ENCODE data around the gene TTC6.
"Not testable (repeated sequence)": the region's sequence is repeated elsewhere in the genome, so short reads cannot be mapped to it uniquely, and the experiment has no call there.

TTC6 gene, protein sequence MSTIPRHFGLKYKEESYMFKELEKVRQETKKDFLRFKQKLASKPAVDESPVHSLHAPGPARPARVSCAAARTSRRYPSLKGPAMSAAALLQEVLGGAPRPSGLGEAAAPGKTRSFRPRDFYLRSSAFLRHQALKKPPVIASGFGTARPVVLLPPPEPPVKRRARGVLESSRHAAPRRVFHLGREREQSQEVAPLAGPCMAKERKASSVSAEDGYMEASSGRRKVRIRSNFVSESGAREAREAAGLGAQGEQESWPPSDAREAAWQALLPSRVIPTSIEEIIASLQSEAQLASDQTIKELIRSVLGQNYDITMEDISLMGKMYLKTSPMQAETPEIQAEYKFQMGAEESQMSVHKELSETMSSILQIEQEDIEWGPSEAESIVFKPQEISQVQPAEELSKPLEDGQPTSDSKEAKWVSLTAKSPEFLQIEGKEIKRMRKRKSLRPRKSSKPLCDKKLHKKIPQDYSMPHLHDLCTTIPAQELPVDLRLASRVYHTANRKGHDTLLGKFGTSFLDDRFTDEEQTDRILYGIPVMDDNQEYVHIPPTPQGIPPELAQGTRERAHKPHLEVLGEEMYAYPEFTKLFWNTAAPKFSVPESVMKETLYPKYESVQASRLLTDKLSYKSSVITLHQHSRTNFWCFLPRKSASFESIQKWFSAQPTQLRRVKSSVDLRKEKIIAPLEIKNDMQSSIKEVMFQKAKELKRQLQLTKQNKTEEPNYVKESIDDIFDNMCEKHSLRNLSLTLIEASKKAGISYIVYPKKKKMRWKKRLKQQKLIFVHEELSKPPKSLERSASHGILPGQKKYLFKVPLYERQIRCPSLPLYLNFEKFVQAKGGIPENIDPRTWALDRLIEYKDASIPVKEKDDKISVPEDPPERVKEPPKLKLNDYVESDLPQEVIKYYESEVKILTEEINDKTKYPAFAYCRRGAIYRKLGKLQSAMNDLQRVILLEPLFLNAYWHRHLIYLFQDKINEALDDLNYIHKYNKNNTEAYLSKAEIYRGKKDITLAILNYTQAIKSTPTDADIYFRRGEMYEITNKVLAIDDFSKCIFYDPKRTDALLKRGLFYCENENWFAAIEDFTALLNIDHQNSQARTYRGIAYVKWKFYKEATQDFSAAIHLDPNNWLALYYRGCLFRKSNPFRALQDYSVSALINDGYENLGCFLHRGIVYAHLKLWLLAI (N-terminal part only)

DNA sequence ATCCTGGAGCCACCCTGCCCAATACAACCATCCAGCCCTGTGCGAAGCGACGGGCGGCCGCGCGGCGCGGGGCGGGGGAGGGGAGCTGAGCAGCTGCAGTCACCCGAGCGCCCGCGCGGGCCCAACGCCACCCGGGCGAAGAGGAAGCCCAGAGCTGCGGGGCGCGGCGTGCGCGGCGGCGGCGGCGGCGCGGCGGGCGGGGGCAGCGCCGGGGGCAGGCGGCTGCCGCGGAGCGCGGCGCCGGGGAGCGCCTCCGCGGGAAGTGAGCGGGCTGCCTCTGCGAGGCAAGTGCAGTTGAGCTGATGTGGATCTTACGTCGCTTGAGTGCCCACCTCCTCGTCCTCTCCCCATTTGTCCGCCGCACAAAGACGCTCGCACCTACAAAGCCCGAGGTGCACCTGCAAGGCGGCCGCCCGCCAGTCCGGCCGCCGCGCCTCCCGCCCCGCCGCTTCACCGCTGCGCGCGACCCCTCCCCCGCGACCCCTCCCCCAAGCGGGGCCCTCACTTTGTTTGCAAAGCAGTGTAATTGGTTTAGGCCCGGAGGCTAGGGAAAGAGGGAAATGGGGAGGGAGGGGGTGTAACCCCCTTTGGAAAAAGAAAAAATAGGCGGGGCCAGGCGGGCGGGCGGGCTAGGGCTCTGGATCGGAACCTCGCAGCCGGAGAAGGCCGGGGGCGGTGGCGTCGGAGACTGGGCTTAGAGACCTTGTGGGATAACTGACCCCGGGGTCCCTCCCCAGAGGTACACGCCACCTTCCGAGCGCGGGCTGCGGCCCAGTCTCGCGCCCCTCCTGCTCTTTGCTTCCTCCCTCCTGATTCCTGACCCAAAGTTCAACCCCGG, at the start of gene TTC6, which contains the start of gene FOXA1:
TSS of gene TTC6 (plus strand) at position 659 of the 838 bp plus-strand sequence. CDS start 26,436 bp downstream, outside the sequence.
TSS of gene FOXA1 (minus strand) at position 279 of the 838 bp plus-strand sequence. CDS start at position 2, 277 bp downstream.
- H3K4me1 Mint-ChIP-seq (ENCODE audit: low read depth), result peaks cover 40% of the 10 kb centered on the region
- peaks cover 87% of the 10 kb centered on the region for H3K27me3 Mint-ChIP-seq
- DNase-seq, result no peak
- peak within 1 kb of the TSS; percentile 71 for H3K4me3 Mint-ChIP-seq
- H3K36me3 Mint-ChIP-seq (ENCODE audit: low read depth), result peaks cover 3% of the 10 kb centered on the region
- peaks cover 16% of the 10 kb centered on the region for H3K9me3 Mint-ChIP-seq
- peak within 1 kb of the TSS; percentile 86 for H3K27ac Mint-ChIP-seq

DNA sequence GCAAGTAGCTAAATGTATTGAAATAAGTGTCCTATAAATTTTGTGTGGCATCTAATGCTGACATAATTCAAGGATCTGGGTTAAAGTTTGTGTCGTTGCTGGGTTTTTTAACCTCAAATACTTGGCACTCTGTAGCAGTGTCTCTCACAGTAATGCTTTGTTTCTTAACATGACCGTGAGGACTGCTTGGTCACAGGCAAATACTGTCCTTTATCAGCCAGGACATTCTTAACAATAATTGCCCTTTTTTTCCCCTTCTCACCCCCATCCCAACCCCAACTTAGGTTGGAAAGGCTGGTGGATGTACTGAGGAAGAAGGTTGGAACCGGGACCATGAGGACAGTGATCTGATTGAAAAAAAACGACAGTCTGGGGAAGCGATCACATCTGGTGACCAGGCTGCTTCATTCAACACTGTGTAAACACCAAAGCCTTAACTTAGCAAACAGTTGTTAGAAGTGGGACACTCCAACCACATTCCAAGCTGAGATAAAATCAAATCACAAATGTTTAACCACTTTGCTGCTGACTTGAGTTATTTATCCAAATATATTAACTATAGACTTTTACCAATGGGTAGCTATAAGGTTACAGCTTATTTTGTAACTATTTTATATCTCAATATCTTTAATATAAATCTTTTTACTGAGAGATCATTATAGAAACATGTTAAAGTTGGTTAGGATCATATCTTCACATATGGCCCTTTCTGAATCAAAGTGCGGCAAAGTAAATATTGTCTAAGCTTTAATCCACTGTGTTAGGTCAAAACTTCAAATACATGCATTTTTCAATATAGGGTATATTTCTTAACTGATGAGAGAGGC, 48.6 kb upstream of the TTC6 start:
- Mint-ChIP-seq H3K27ac (no peak overlapping the region), H3K4me1 (ENCODE audit: low read depth) (no peaks in the 10 kb centered on the region), H3K4me3 (no peak overlapping the region), H3K27me3 (no peaks in the 10 kb centered on the region), H3K9me3 (no peaks in the 10 kb centered on the region), H3K36me3 (ENCODE audit: low read depth) (no peaks in the 10 kb centered on the region)
- DNase-seq, result no peak

- no peak overlapping the region for H3K4me3 Mint-ChIP-seq
- no peaks in the 10 kb centered on the region for H3K4me1 Mint-ChIP-seq (ENCODE audit: low read depth)
- no peak overlapping the region for H3K27ac Mint-ChIP-seq
- no peaks in the 10 kb centered on the region for H3K27me3 Mint-ChIP-seq
- DNase-seq, result no peak
- H3K36me3 Mint-ChIP-seq (ENCODE audit: low read depth), result no peaks in the 10 kb centered on the region
- peaks cover 8% of the 10 kb centered on the region for H3K9me3 Mint-ChIP-seq
Measured at GRCh38 chr14:37550511-37550910, 44.9 kb upstream of the TTC6 start.

DNA sequence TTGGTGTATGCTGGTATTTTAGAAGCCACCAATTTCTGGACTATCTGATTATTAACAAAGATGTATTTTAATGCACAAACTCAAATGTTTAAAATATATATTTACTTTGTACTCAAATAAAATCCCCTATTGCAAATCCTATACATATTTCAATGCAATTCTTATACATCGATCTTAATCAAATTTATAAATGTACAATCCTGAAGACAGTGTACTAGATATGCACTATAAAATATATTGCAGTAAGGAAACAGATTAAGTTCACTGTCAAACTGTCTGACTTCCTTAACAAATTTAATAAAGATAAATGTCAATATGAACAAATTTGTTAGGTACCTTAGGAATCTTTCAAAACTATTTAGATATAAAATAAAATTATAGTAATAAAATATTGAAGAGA, 44.3 kb upstream of the TTC6 start:
- DNase-seq, result no peak
- Mint-ChIP-seq H3K4me3 (no peak overlapping the region), H3K36me3 (ENCODE audit: low read depth) (no peaks in the 10 kb centered on the region), H3K9me3 (peaks cover 8% of the 10 kb centered on the region), H3K4me1 (ENCODE audit: low read depth) (no peaks in the 10 kb centered on the region), H3K27ac (no peak overlapping the region), H3K27me3 (no peaks in the 10 kb centered on the region)

GRCh38 chr14:37553935-37554550, 41.4 kb upstream of the TTC6 start:
- H3K27me3 Mint-ChIP-seq, result no peaks in the 10 kb centered on the region

DNA sequence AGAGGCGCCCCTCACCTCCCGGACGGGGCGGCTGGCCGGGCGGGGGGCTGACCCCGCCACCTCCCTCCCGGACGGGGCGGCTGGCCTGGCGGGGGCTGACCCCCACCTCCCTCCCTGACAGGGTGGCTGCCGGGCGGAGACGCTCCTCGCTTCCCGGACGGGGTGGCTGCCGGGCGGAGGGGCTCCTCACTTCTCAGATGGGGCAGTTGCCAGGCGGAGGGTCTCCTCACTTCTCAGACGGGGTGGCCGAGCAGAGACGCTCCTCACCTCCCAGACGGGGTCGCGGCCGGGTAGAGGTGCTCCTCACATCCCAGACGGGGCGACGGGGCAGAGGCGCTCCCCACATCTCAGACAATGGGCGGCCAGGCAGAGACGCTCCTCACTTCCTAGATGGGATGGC, 39.8 kb upstream of the TTC6 start:
- not testable (repeated sequence) for H3K27ac Mint-ChIP-seq; H3K4me1 Mint-ChIP-seq (ENCODE audit: low read depth); DNase-seq; H3K36me3 Mint-ChIP-seq (ENCODE audit: low read depth); H3K27me3 Mint-ChIP-seq; H3K4me3 Mint-ChIP-seq
- H3K9me3 Mint-ChIP-seq, result peaks cover 16% of the 10 kb centered on the region

More at GRCh38 chr14:37553935-37554550, 41.4 kb upstream of the TTC6 start:
- H3K27ac Mint-ChIP-seq, result no peak overlapping the region
- H3K36me3 Mint-ChIP-seq (ENCODE audit: low read depth), result no peaks in the 10 kb centered on the region
- DNase-seq, result no peak
- H3K9me3 Mint-ChIP-seq, result peaks cover 16% of the 10 kb centered on the region
- no peaks in the 10 kb centered on the region for H3K4me1 Mint-ChIP-seq (ENCODE audit: low read depth)
- H3K4me3 Mint-ChIP-seq, result no peak overlapping the region

- Mint-ChIP-seq H3K4me3 (no peak overlapping the region), H3K27ac (no peak overlapping the region), H3K27me3 (no peaks in the 10 kb centered on the region), H3K9me3 (peaks cover 12% of the 10 kb centered on the region), H3K4me1 (ENCODE audit: low read depth) (no peaks in the 10 kb centered on the region), H3K36me3 (ENCODE audit: low read depth) (no peaks in the 10 kb centered on the region)
- no peak for DNase-seq
Measured at GRCh38 chr14:37558740-37559139, 36.7 kb upstream of the TTC6 start.

- Mint-ChIP-seq H3K9me3 (peaks cover 7% of the 10 kb centered on the region), H3K27me3 (no peaks in the 10 kb centered on the region), H3K27ac (no peak overlapping the region), H3K4me1 (ENCODE audit: low read depth) (no peaks in the 10 kb centered on the region), H3K36me3 (ENCODE audit: low read depth) (no peaks in the 10 kb centered on the region), H3K4me3 (no peak overlapping the region)
- no peak for DNase-seq
Measured at GRCh38 chr14:37559386-37559785, 36.0 kb upstream of the TTC6 start.

DNA sequence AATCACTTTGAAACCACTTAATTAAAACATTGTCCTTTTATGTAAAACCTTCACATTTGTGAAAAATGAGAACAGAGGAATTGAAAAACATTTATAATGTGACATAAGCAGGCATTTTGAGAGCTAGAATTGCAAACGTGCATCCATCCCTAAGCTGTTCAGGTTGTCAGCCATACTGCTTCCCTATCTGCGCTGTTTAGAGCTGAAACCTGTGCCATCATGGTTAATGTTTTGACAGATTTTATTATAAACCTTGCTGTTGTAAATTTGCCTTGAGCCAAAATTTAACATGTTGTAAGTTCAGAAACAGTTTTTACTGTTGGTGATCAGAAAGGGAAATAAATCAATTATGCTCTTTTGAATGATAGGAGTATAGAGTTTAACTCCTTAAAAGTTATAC, 32.2 kb upstream of the TTC6 start:
- Mint-ChIP-seq H3K27me3 (no peaks in the 10 kb centered on the region), H3K27ac (no peak overlapping the region), H3K4me3 (no peak overlapping the region), H3K36me3 (ENCODE audit: low read depth) (no peaks in the 10 kb centered on the region), H3K9me3 (peaks cover 3% of the 10 kb centered on the region), H3K4me1 (ENCODE audit: low read depth) (no peaks in the 10 kb centered on the region)
- DNase-seq, result no peak

GRCh38 chr14:37565550-37565949, 29.9 kb upstream of the TTC6 start:
- Mint-ChIP-seq H3K4me3 (no peak overlapping the region), H3K9me3 (no peaks in the 10 kb centered on the region), H3K4me1 (ENCODE audit: low read depth) (no peaks in the 10 kb centered on the region), H3K27ac (no peak overlapping the region), H3K36me3 (ENCODE audit: low read depth) (no peaks in the 10 kb centered on the region), H3K27me3 (no peaks in the 10 kb centered on the region)
- DNase-seq, result no peak

DNA sequence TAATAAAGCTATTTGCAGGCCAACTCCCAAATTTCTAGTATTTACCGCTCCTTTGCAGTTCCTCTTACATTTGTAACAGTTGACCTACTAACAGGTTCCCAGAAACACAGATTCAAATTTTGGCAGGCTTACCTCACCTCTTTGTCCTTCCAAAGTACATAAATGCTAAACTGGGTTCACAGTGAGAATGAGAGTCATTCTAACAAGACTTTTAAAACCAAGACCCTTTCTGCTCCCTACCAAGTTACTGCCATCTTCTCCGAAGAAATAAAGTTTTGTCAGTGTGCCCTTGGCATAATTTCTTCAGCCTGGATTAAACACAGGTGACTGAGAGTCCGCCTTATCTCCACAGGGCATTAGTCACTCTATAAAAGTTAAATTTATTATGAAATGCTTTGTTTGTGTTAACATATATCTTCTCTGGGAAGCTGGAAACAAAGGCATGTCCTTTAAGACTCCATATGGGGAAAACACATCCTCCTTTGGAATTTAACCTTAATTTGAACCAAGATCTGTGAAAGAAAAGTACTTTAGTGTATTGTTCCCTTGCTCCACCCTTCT, 28.5 kb upstream of the TTC6 start:
- H3K4me3 Mint-ChIP-seq, result no peak overlapping the region
- H3K27ac Mint-ChIP-seq, result no peak overlapping the region
- H3K4me1 Mint-ChIP-seq (ENCODE audit: low read depth), result no peaks in the 10 kb centered on the region
- H3K9me3 Mint-ChIP-seq, result peaks cover 5% of the 10 kb centered on the region
- no peaks in the 10 kb centered on the region for H3K27me3 Mint-ChIP-seq
- no peaks in the 10 kb centered on the region for H3K36me3 Mint-ChIP-seq (ENCODE audit: low read depth)
- no peak for DNase-seq

GRCh38 chr14:37569729-37570128, 25.7 kb upstream of the TTC6 start:
- Mint-ChIP-seq H3K36me3 (ENCODE audit: low read depth) (no peaks in the 10 kb centered on the region), H3K9me3 (peaks cover 9% of the 10 kb centered on the region), H3K4me3 (no peak overlapping the region)

More at GRCh38 chr14:37569729-37570128, 25.7 kb upstream of the TTC6 start:
- H3K27me3 Mint-ChIP-seq, result peaks cover 3% of the 10 kb centered on the region
- no peak for DNase-seq
- no peak overlapping the region for H3K27ac Mint-ChIP-seq
- no peaks in the 10 kb centered on the region for H3K4me1 Mint-ChIP-seq (ENCODE audit: low read depth)
